ENCODE data around the gene PPP2R5A. TPM values are rescaled to one million over a fixed set of nuclear protein-coding genes. Genes with fewer than 3 reads are reported as not detected.

The PPP2R5A gene
- total and polyA plus RNA-seq, 2 experiments from 2014 or later: 22.0 to 40.2 TPM

DNA sequence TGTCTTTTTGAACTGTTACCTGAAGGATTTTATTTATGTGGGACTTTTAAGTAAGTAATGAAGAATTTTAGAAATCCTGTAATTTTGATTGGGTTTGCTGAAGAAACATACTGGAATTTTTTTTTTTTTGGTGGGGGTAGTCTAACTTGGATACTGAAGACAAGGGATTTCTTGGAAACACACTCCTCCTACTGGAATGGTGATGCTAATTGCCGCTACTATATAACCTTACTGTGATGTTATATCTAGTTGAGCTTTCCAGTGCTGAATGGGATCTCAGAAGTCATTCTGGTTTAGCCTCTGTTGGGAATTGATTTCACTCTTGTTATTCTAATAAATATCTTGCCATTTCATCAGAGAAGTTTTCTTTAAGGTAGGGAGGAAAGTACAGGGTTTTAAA is 8.4 kb downstream of the PPP2R5A start:
- Histone ChIP-seq H3K27me3 (no peaks in the 10 kb centered on the region), H3K4me2 (peak overlapping the region; percentile 12), H3K4me1 (ENCODE audit: insufficient read depth) (peaks cover 19% of the 10 kb centered on the region), H3K4me3 (no peak overlapping the region), H3K27ac (no peak overlapping the region), H3K79me2 (peaks cover 87% of the 10 kb centered on the region), H3K9me3 (ENCODE audit: low read depth) (no peaks in the 10 kb centered on the region), H3K36me3 (replicated peaks; ENCODE audit: insufficient read depth, low read depth) (no peaks in the 10 kb centered on the region), H3K9me2 (replicated peaks; ENCODE audit: insufficient read depth) (no peaks in the 10 kb centered on the region), H4K20me1 (ENCODE audit: insufficient read depth, poor library complexity, severe bottlenecking) (peaks cover 64% of the 10 kb centered on the region), H2AFZ (no peak overlapping the region)
- DNase-seq (ENCODE audit: low spot score): peak; percentile 24
- TF ChIP-seq EZH2phosphoT487 (IDR thresholded peaks at IDR 0.05; ENCODE audit: low read depth, severe bottlenecking, unreplicated experiment): no peak
- TF ChIP-seq, protein P1, sequence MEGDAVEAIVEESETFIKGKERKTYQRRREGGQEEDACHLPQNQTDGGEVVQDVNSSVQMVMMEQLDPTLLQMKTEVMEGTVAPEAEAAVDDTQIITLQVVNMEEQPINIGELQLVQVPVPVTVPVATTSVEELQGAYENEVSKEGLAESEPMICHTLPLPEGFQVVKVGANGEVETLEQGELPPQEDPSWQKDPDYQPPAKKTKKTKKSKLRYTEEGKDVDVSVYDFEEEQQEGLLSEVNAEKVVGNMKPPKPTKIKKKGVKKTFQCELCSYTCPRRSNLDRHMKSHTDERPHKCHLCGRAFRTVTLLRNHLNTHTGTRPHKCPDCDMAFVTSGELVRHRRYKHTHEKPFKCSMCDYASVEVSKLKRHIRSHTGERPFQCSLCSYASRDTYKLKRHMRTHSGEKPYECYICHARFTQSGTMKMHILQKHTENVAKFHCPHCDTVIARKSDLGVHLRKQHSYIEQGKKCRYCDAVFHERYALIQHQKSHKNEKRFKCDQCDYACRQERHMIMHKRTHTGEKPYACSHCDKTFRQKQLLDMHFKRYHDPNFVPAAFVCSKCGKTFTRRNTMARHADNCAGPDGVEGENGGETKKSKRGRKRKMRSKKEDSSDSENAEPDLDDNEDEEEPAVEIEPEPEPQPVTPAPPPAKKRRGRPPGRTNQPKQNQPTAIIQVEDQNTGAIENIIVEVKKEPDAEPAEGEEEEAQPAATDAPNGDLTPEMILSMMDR (IDR thresholded peaks at IDR 0.05; ENCODE audit: poor library complexity): peak; percentile 44
- WGBS (ENCODE audit: low lambda C conversion rate, missing lambda C conversion rate): 50% methylated on average over 1 of the region's 1 CpG

DNA sequence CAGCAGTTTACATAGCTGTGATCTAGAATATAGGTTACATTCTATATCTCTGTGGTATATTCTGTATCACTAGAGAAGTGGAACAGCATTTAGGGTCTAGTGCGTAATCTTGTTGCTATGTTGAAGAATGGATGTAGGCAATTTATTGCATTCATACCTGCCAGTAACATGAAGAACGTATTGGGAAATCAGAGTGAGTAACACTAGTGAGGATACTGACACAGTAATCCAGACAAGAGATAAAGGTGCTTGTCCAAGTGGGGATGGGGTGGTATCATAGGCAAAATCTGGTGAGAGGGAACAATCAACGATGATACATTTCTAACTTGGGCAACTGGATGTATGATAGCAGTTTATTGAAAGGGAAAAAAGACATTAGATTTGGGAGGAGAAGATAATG is 9.8 kb downstream of the PPP2R5A start:
- WGBS (ENCODE audit: low lambda C conversion rate, missing lambda C conversion rate): 88% methylated on average over 3 of the region's 3 CpGs
- Histone ChIP-seq H3K79me2 (peaks cover 82% of the 10 kb centered on the region), H3K27ac (no peak overlapping the region), H3K4me3 (no peak overlapping the region), H3K36me3 (replicated peaks; ENCODE audit: insufficient read depth, low read depth) (no peaks in the 10 kb centered on the region), H3K4me2 (no peak overlapping the region), H3K9me2 (replicated peaks; ENCODE audit: insufficient read depth) (no peaks in the 10 kb centered on the region), H2AFZ (no peak overlapping the region), H3K27me3 (no peaks in the 10 kb centered on the region), H4K20me1 (ENCODE audit: insufficient read depth, poor library complexity, severe bottlenecking) (peaks cover 53% of the 10 kb centered on the region), H3K4me1 (ENCODE audit: insufficient read depth) (peaks cover 6% of the 10 kb centered on the region), H3K9me3 (ENCODE audit: low read depth) (no peaks in the 10 kb centered on the region)
- TF ChIP-seq, protein P1 (IDR thresholded peaks at IDR 0.05; ENCODE audit: poor library complexity): no peak
- no peak for TF ChIP-seq EZH2phosphoT487 (IDR thresholded peaks at IDR 0.05; ENCODE audit: low read depth, severe bottlenecking, unreplicated experiment)
- TF ChIP-seq EZH2 (IDR thresholded peaks at IDR 0.05; ENCODE audit: borderline replicate concordance): no peak
- no peak for DNase-seq (ENCODE audit: low spot score)

DNA sequence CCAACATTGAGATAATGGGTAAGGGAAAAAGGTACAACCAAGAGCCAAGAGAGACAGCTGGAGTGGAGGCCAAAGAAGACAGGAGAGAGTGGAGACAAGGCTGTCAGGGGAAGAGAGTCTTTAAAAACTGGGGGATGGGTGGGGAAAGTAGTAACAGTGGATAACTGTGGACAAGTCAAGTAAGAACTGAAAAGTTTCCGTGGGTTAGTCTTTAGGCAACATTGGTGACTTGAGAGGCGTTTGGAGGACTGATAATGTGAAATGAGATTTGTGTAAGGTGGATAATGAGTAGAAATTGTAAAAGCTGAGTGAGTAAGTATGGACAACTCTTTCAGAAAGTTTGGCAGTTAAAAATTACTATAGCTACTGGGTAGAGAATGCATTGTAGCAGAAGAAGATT is 10.4 kb downstream of the PPP2R5A start:
- Histone ChIP-seq H3K9me3 (ENCODE audit: low read depth) (no peaks in the 10 kb centered on the region), H3K9me2 (replicated peaks; ENCODE audit: insufficient read depth) (no peaks in the 10 kb centered on the region), H4K20me1 (ENCODE audit: insufficient read depth, poor library complexity, severe bottlenecking) (peaks cover 55% of the 10 kb centered on the region), H3K79me2 (peaks cover 82% of the 10 kb centered on the region), H3K27me3 (no peaks in the 10 kb centered on the region), H3K36me3 (replicated peaks; ENCODE audit: insufficient read depth, low read depth) (no peaks in the 10 kb centered on the region), H2AFZ (no peak overlapping the region), H3K27ac (no peak overlapping the region), H3K4me2 (no peak overlapping the region), H3K4me1 (ENCODE audit: insufficient read depth) (peaks cover 5% of the 10 kb centered on the region), H3K4me3 (no peak overlapping the region)
- no peak for TF ChIP-seq EZH2 (IDR thresholded peaks at IDR 0.05; ENCODE audit: borderline replicate concordance)
- TF ChIP-seq, protein P1 (IDR thresholded peaks at IDR 0.05; ENCODE audit: poor library complexity): no peak
- no peak for TF ChIP-seq EZH2phosphoT487 (IDR thresholded peaks at IDR 0.05; ENCODE audit: low read depth, severe bottlenecking, unreplicated experiment)
- 97% methylated on average over 2 of the region's 2 CpGs for WGBS (ENCODE audit: low lambda C conversion rate, missing lambda C conversion rate)
- DNase-seq (ENCODE audit: low spot score): no peak

DNA sequence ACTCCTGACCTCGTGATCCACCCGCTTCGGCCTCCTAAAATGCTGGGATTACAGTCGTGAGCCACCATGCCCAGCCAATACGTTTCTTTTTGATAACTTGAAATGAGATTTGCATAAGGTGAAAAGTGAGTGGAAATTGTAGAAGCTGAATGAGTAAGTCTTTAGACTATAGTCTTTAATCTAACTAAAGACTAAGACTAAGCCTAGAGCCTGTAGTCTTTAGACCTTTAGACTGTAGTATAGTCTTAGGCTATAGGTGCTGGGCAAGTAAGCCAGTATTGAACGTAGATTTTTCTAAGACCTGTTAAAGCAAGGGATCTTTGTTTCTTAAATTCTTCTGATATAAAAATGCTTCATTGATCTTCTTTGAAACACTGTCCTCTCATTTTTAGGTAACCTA is 12.1 kb downstream of the PPP2R5A start:
- H3K9me2 ChIP-seq (replicated peaks; ENCODE audit: insufficient read depth): no peaks in the 10 kb centered on the region
- no peaks in the 10 kb centered on the region for H3K36me3 ChIP-seq (replicated peaks; ENCODE audit: insufficient read depth, low read depth)
- no peak overlapping the region for H3K4me2 ChIP-seq
- no peak overlapping the region for H3K27ac ChIP-seq
- TF ChIP-seq, protein P1 (IDR thresholded peaks at IDR 0.05; ENCODE audit: poor library complexity): no peak
- TF ChIP-seq EZH2phosphoT487 (IDR thresholded peaks at IDR 0.05; ENCODE audit: low read depth, severe bottlenecking, unreplicated experiment) (no peak), EZH2 (IDR thresholded peaks at IDR 0.05; ENCODE audit: borderline replicate concordance) (no peak)
- no peaks in the 10 kb centered on the region for H3K9me3 ChIP-seq (ENCODE audit: low read depth)
- H3K79me2 ChIP-seq: peaks cover 82% of the 10 kb centered on the region
- peaks cover 42% of the 10 kb centered on the region for H4K20me1 ChIP-seq (ENCODE audit: insufficient read depth, poor library complexity, severe bottlenecking)
- H3K4me1 ChIP-seq (ENCODE audit: insufficient read depth): peaks cover 5% of the 10 kb centered on the region
- 89% methylated on average over 6 of the region's 6 CpGs for WGBS (ENCODE audit: low lambda C conversion rate, missing lambda C conversion rate)
- H3K27me3 ChIP-seq: no peaks in the 10 kb centered on the region
- H3K4me3 ChIP-seq: no peak overlapping the region
- H2AFZ ChIP-seq: no peak overlapping the region
- DNase-seq (ENCODE audit: low spot score): no peak
